ENCODE data around the gene MYCN.

MYCN gene

DNA sequence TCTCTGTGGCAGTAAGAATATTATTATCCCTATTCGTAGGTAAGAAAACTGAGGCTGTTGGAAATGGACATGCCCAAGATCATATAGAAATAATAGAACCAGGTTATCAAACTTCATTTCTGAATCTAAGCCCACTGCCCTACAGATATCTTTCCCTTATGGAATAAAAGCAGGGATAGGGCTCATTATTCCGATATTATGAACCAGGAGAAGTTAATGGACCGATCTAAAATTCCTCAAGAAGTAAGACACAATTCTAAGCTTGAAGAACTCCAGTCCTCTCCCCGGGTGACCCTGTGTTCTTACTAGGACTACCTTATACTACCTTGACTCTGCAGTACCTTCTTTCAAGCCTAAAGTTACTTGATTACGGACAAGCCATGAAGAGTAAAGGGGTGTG, 8.4 kb upstream of the MYCN start:
- in situ Hi-C loops (cut with MboI; ENCODE audit: low sequenced_read_pairs, unreplicated experiment) = no loop called here
- TF ChIP-seq, protein P1, sequence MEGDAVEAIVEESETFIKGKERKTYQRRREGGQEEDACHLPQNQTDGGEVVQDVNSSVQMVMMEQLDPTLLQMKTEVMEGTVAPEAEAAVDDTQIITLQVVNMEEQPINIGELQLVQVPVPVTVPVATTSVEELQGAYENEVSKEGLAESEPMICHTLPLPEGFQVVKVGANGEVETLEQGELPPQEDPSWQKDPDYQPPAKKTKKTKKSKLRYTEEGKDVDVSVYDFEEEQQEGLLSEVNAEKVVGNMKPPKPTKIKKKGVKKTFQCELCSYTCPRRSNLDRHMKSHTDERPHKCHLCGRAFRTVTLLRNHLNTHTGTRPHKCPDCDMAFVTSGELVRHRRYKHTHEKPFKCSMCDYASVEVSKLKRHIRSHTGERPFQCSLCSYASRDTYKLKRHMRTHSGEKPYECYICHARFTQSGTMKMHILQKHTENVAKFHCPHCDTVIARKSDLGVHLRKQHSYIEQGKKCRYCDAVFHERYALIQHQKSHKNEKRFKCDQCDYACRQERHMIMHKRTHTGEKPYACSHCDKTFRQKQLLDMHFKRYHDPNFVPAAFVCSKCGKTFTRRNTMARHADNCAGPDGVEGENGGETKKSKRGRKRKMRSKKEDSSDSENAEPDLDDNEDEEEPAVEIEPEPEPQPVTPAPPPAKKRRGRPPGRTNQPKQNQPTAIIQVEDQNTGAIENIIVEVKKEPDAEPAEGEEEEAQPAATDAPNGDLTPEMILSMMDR (IDR thresholded peaks at IDR 0.05; ENCODE audit: borderline replicate concordance, control extremely low read depth, extremely low read depth, insufficient read depth, missing control alignments) = no peak
- DNase-seq (ENCODE audit: low spot score) = no peak

GRCh38 chr2:15932394-15933183, 7.8 kb upstream of the MYCN start:
- in situ Hi-C loops (cut with MboI; ENCODE audit: low sequenced_read_pairs, unreplicated experiment) = no loop called here
- TF ChIP-seq, protein P1 (IDR thresholded peaks at IDR 0.05; ENCODE audit: borderline replicate concordance, control extremely low read depth, extremely low read depth, insufficient read depth, missing control alignments) = no peak
- no peak for DNase-seq (ENCODE audit: low spot score)

DNA sequence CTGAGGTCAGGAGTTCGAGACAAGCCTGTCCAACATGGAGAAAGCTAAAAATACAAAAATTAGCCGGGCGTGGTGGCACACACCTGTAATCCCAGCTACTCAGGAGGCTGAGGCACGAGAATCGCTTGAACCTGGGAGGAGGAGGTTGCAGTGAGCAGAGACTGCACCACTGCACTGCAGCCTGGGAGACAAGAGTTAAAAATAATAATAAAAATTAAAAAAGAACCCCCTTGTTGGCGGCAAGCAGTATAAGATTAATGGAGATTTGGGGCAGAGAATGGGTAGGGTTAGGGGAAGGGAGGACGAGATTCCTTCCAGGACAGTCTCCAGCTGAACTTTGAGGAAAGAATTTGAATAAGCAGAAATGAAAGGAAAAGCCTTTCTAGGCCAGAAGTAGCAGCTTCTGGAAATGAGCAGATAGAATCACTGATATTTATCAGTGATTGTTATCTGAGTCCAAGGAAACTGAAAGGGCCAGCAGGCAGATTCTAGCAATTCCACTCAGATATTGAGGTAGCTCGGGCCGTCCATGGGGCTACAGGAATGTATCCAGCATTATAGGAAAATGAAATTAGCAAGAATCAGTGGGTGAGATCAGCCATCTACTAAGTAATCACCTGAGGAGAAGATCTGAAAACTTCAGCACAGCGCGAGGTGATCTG, 7.0 kb upstream of the MYCN start:
- in situ Hi-C loops (cut with MboI; ENCODE audit: low sequenced_read_pairs, unreplicated experiment) = no loop called here
- no peak for DNase-seq (ENCODE audit: low spot score)
- TF ChIP-seq, protein P1 (IDR thresholded peaks at IDR 0.05; ENCODE audit: borderline replicate concordance, control extremely low read depth, extremely low read depth, insufficient read depth, missing control alignments) = no peak

GRCh38 chr2:15934291-15934945, 5.9 kb upstream of the MYCN start:
- in situ Hi-C loops (cut with MboI; ENCODE audit: low sequenced_read_pairs, unreplicated experiment) = no loop called here
- no peak for DNase-seq (ENCODE audit: low spot score)
- TF ChIP-seq, protein P1 (IDR thresholded peaks at IDR 0.05; ENCODE audit: borderline replicate concordance, control extremely low read depth, extremely low read depth, insufficient read depth, missing control alignments) = no peak

DNA sequence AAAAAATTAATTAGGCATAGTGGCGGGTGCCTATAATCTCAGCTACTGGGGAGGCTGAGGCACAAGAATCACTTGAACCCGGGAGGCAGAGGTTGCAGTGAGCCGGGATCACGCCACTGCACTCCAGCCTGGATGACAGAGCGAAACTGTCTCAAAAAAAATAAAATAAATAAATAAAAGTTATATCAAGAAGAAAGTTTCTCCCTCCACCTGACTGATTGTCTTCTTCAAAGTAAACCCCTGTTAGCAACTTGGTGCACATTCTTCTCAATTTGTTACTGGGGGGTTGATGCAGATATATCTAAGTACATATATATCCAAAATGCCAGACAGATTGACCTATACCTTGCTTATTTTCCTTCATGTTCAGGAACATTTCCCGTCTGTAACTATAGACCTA, 5.2 kb upstream of the MYCN start:
- in situ Hi-C loops (cut with MboI; ENCODE audit: low sequenced_read_pairs, unreplicated experiment) = no loop called here
- no peak for DNase-seq (ENCODE audit: low spot score)
- TF ChIP-seq, protein P1 (IDR thresholded peaks at IDR 0.05; ENCODE audit: borderline replicate concordance, control extremely low read depth, extremely low read depth, insufficient read depth, missing control alignments) = no peak

DNA sequence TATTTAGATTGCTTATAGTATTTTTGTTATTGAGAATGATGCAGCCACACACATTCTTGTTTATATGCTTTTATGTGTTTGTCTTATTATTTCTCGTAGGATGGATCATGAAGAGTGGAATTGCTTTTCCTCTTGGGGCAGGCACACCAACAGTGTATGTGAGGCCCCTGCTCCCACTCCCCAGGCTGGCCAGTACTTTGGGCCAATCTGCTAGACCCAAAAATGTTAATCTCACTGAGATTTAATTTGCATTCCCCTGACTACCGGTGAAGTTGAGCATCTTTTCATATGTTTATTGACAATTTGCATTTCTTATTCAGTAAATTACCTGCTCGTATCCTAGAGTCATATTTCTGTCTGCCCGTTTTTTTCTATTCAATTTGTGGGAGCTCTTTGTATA, 4.7 kb upstream of the MYCN start:
- in situ Hi-C loops (cut with MboI; ENCODE audit: low sequenced_read_pairs, unreplicated experiment) = no loop called here
- TF ChIP-seq, protein P1 (IDR thresholded peaks at IDR 0.05; ENCODE audit: borderline replicate concordance, control extremely low read depth, extremely low read depth, insufficient read depth, missing control alignments) = no peak

More for the DNA sequence above, 4.7 kb upstream of the MYCN start:
- no peak for DNase-seq (ENCODE audit: low spot score)

Measured in GM13976 (cell line).